Endothelial cell (in vitro differentiated cells): ENCODE results near the gene CACNA2D3. TPM values are rescaled to one million over a fixed set of nuclear protein-coding genes. Genes with fewer than 3 reads are reported as not detected.

ENCODE experiments used
- DNase-seq: peaks from one replicate; pipeline ENCODE4 v3.0.0; 2021; ENCODE audit warnings: low spot score
- H3K27ac Mint-ChIP-seq: one replicate; pipeline ENCODE4 v1.8.0; 2021; ENCODE audit warnings: mixed read lengths, inconsistent platforms; ENCODE audit not compliant: unreplicated experiment
- H3K27me3 Mint-ChIP-seq: one replicate; pipeline ENCODE4 v1.8.0; 2021; ENCODE audit warnings: mild to moderate bottlenecking, moderate library complexity, mixed read lengths, inconsistent platforms; ENCODE audit not compliant: unreplicated experiment
- H3K36me3 Mint-ChIP-seq: one replicate; pipeline ENCODE4 v1.8.0; 2021; ENCODE audit warnings: mild to moderate bottlenecking, low read depth, mixed read lengths, inconsistent platforms; ENCODE audit not compliant: unreplicated experiment
- H3K4me1 Mint-ChIP-seq: one replicate; pipeline ENCODE4 v1.8.0; 2021; ENCODE audit warnings: mild to moderate bottlenecking, mixed read lengths, inconsistent platforms; ENCODE audit not compliant: unreplicated experiment
- H3K4me3 Mint-ChIP-seq: one replicate; pipeline ENCODE4 v1.8.0; 2021; ENCODE audit warnings: mild to moderate bottlenecking, mixed read lengths, inconsistent platforms; ENCODE audit not compliant: unreplicated experiment
- H3K9me3 Mint-ChIP-seq: one replicate; pipeline ENCODE4 v1.8.0; 2021; ENCODE audit warnings: mixed read lengths, inconsistent platforms; ENCODE audit not compliant: unreplicated experiment
- CTCF ChIP-seq: fragments of 200-600 bp; sonication (generic); IDR thresholded peaks from one replicate; pipeline ENCODE4 v1.5.0; 2021; ENCODE audit warnings: antibody characterized with exemption; ENCODE audit not compliant: unreplicated experiment
- total RNA-seq: library from RNA; stranded (reverse); fragmentation: NEBNext Ultra II Directional; extraction: Animal tissue kit (Norgen Biotek cat#: 25700); gene quantifications from one replicate; pipeline ENCODE4 v1.2.1, GENCODE V29; 2021; ENCODE audit not compliant: unreplicated experiment

CACNA2D3 gene
- total RNA-seq, 1 donor from 2014 or later: 0.46 TPM

GRCh38 chr3:54225841-54226528 lies 103.6 kb downstream of the CACNA2D3 start:
- Mint-ChIP-seq H3K27ac (no peak overlapping the region), H3K27me3 (peaks cover 3% of the 10 kb centered on the region), H3K4me3 (no peak overlapping the region), H3K4me1 (peaks cover 7% of the 10 kb centered on the region), H3K36me3 (no peaks in the 10 kb centered on the region), H3K9me3 (no peaks in the 10 kb centered on the region)
- no peak for TF ChIP-seq CTCF
- DNase-seq: no peak

- no peaks in the 10 kb centered on the region for H3K36me3 Mint-ChIP-seq
- peaks cover 3% of the 10 kb centered on the region for H3K27me3 Mint-ChIP-seq
- DNase-seq: no peak
- H3K27ac Mint-ChIP-seq: no peak overlapping the region
- TF ChIP-seq CTCF: no peak
- no peak overlapping the region for H3K4me3 Mint-ChIP-seq
- no peaks in the 10 kb centered on the region for H3K9me3 Mint-ChIP-seq
- H3K4me1 Mint-ChIP-seq: peaks cover 7% of the 10 kb centered on the region
Observed at GRCh38 chr3:54228806-54229205, 106.5 kb downstream of the CACNA2D3 start.

- Mint-ChIP-seq H3K27me3 (peaks cover 2% of the 10 kb centered on the region), H3K27ac (no peak overlapping the region), H3K36me3 (no peaks in the 10 kb centered on the region), H3K4me1 (peaks cover 7% of the 10 kb centered on the region), H3K9me3 (no peaks in the 10 kb centered on the region), H3K4me3 (no peak overlapping the region)
- no peak for DNase-seq
- no peak for TF ChIP-seq CTCF
Observed at GRCh38 chr3:54232618-54233017, 110.3 kb downstream of the CACNA2D3 start.

- no peak for DNase-seq
- H3K27me3 Mint-ChIP-seq: no peaks in the 10 kb centered on the region
- no peak overlapping the region for H3K27ac Mint-ChIP-seq
- no peak for TF ChIP-seq CTCF
- no peaks in the 10 kb centered on the region for H3K36me3 Mint-ChIP-seq
- no peaks in the 10 kb centered on the region for H3K9me3 Mint-ChIP-seq
- H3K4me3 Mint-ChIP-seq: no peak overlapping the region
- H3K4me1 Mint-ChIP-seq: no peaks in the 10 kb centered on the region
Observed at GRCh38 chr3:54235998-54236397, 113.6 kb downstream of the CACNA2D3 start.

- no peak for DNase-seq
- no peaks in the 10 kb centered on the region for H3K27me3 Mint-ChIP-seq
- no peak overlapping the region for H3K4me3 Mint-ChIP-seq
- H3K9me3 Mint-ChIP-seq: no peaks in the 10 kb centered on the region
- no peaks in the 10 kb centered on the region for H3K36me3 Mint-ChIP-seq
- no peak for TF ChIP-seq CTCF
- no peaks in the 10 kb centered on the region for H3K4me1 Mint-ChIP-seq
- no peak overlapping the region for H3K27ac Mint-ChIP-seq
Observed at GRCh38 chr3:54237109-54237508, 114.8 kb downstream of the CACNA2D3 start.
